NCI-H2107 treated with DMSO at 0.1 percent for 48 hours (cell line): ENCODE results near the gene TBXAS1.
A peak's percentile ranks its signal among the peaks of the same experiment; 100 is the strongest.

Source experiments
- DNase-seq: peaks from one replicate; lab custom pipeline; 2025; ENCODE audit not compliant: unreplicated experiment; lab: John Stamatoyannopoulos, UW

TBXAS1 gene

GRCh38 chr7:140039896-140040295, 210.8 kb downstream of the TBXAS1 start:
- DNase-seq: no peak

GRCh38 chr7:140041659-140042385, 212.8 kb downstream of the TBXAS1 start:
- no peak for DNase-seq

- DNase-seq: no peak
Measured at GRCh38 chr7:140042386-140042670, 213.3 kb downstream of the TBXAS1 start.

GRCh38 chr7:140044251-140044650, 215.2 kb downstream of the TBXAS1 start:
- no peak for DNase-seq

- DNase-seq: no peak
Measured at GRCh38 chr7:140045697-140046096, 216.6 kb downstream of the TBXAS1 start.

GRCh38 chr7:140047197-140047596, 218.1 kb downstream of the TBXAS1 start:
- DNase-seq: no peak

GRCh38 chr7:140048138-140048537, 219.1 kb downstream of the TBXAS1 start:
- DNase-seq: no peak

GRCh38 chr7:140048989-140049338, 219.9 kb downstream of the TBXAS1 start:
- DNase-seq: no peak

GRCh38 chr7:140049339-140050024, 220.4 kb downstream of the TBXAS1 start:
- no peak for DNase-seq

- no peak for DNase-seq
Measured at GRCh38 chr7:140050100-140050499, 221.0 kb downstream of the TBXAS1 start.

- no peak for DNase-seq
Measured at GRCh38 chr7:140051820-140052219, 222.8 kb downstream of the TBXAS1 start.

GRCh38 chr7:140053812-140054539, 224.9 kb downstream of the TBXAS1 start:
- DNase-seq: no peak

GRCh38 chr7:140054751-140055150, 225.7 kb downstream of the TBXAS1 start:
- DNase-seq: no peak

- no peak for DNase-seq
Measured at GRCh38 chr7:140055833-140056232, 226.8 kb downstream of the TBXAS1 start.

- no peak for DNase-seq
Measured at GRCh38 chr7:140056431-140057142, 227.5 kb downstream of the TBXAS1 start.

- DNase-seq: no peak
Measured at GRCh38 chr7:140057143-140057535, 228.1 kb downstream of the TBXAS1 start.

GRCh38 chr7:140058517-140058916, 229.5 kb downstream of the TBXAS1 start:
- DNase-seq: no peak

GRCh38 chr7:140059273-140060242, 230.5 kb downstream of the TBXAS1 start:
- peak; percentile 25 for DNase-seq

GRCh38 chr7:140060243-140060630, 231.2 kb downstream of the TBXAS1 start:
- no peak for DNase-seq

- peak; percentile 65 for DNase-seq
Measured at GRCh38 chr7:140060788-140061606, 231.9 kb downstream of the TBXAS1 start.
